Activated naive CD8-positive, alpha-beta T cell treated with anti-CD3 and anti-CD28 coated beads, Interleukin-2, amount 50 U/mL, for 24 hours (primary cell): ENCODE results near the gene POLK.
"Not testable (repeated sequence)": the region's sequence is repeated elsewhere in the genome, so short reads cannot be mapped to it uniquely, and the experiment has no call there.

ENCODE experiments used
- ATAC-seq: fragments of 150-1000 bp; cut with Tn5 transposase; one replicate; pipeline ENCODE4 v1.10.0; 2021
- DNase-seq: peaks from one replicate; pipeline ENCODE4 v3.0.0; 2021
- H3K27ac Mint-ChIP-seq: one replicate; pipeline ENCODE4 v1.8.0; 2021; ENCODE audit warnings: mild to moderate bottlenecking, mixed read lengths
- H3K27me3 Mint-ChIP-seq: one replicate; pipeline ENCODE4 v1.8.0; 2021; ENCODE audit warnings: mixed read lengths
- H3K36me3 Mint-ChIP-seq: one replicate; pipeline ENCODE4 v1.8.0; 2021; ENCODE audit warnings: low read depth, mixed read lengths
- H3K4me1 Mint-ChIP-seq: one replicate; pipeline ENCODE4 v1.8.0; 2021; ENCODE audit warnings: mixed read lengths
- H3K4me3 Mint-ChIP-seq: one replicate; pipeline ENCODE4 v1.8.0; 2021; ENCODE audit warnings: mild to moderate bottlenecking, moderate library complexity, mixed read lengths
- H3K9me3 Mint-ChIP-seq: one replicate; pipeline ENCODE4 v1.8.0; 2021; ENCODE audit warnings: mixed read lengths

Gene POLK

GRCh38 chr5:75496026-75496425 lies 15.7 kb upstream of the POLK start:
- no peak for DNase-seq
- H3K4me1 Mint-ChIP-seq: peaks cover 13% of the 10 kb centered on the region
- no peaks in the 10 kb centered on the region for H3K9me3 Mint-ChIP-seq
- no peak overlapping the region for H3K27ac Mint-ChIP-seq
- peak; percentile 28 for ATAC-seq
- peaks cover 48% of the 10 kb centered on the region for H3K36me3 Mint-ChIP-seq
- no peaks in the 10 kb centered on the region for H3K27me3 Mint-ChIP-seq
- H3K4me3 Mint-ChIP-seq: no peak overlapping the region

GRCh38 chr5:75498208-75498777 lies 13.4 kb upstream of the POLK start:
- ATAC-seq (no peak), DNase-seq (no peak)
- Mint-ChIP-seq H3K4me1 (peaks cover 15% of the 10 kb centered on the region), H3K36me3 (peaks cover 35% of the 10 kb centered on the region), H3K27me3 (no peaks in the 10 kb centered on the region), H3K27ac (no peak overlapping the region), H3K4me3 (no peak overlapping the region), H3K9me3 (no peaks in the 10 kb centered on the region)

- Mint-ChIP-seq H3K36me3 (peaks cover 35% of the 10 kb centered on the region), H3K4me1 (peaks cover 15% of the 10 kb centered on the region)
- H3K9me3 Mint-ChIP-seq, DNase-seq, ATAC-seq, H3K27ac Mint-ChIP-seq, H3K4me3 Mint-ChIP-seq, H3K27me3 Mint-ChIP-seq: not testable (repeated sequence)
Observed at GRCh38 chr5:75498875-75499274, 12.8 kb upstream of the POLK start.

- not testable (repeated sequence) for DNase-seq, H3K4me3 Mint-ChIP-seq, H3K9me3 Mint-ChIP-seq, ATAC-seq, H3K27ac Mint-ChIP-seq, H3K27me3 Mint-ChIP-seq
- H3K36me3 Mint-ChIP-seq: peaks cover 22% of the 10 kb centered on the region
- H3K4me1 Mint-ChIP-seq: peaks cover 31% of the 10 kb centered on the region
Observed at GRCh38 chr5:75505112-75505511, 6.6 kb upstream of the POLK start.

GRCh38 chr5:75507841-75508240 lies 3.9 kb upstream of the POLK start:
- ATAC-seq (no peak), DNase-seq (no peak)
- H3K4me3 Mint-ChIP-seq: no peak overlapping the region
- H3K4me1 Mint-ChIP-seq: peaks cover 37% of the 10 kb centered on the region
- peaks cover 20% of the 10 kb centered on the region for H3K36me3 Mint-ChIP-seq
- H3K9me3 Mint-ChIP-seq: no peaks in the 10 kb centered on the region
- no peaks in the 10 kb centered on the region for H3K27me3 Mint-ChIP-seq
- no peak overlapping the region for H3K27ac Mint-ChIP-seq

GRCh38 chr5:75509546-75509945 lies 2.1 kb upstream of the POLK start:
- H3K9me3 Mint-ChIP-seq: no peaks in the 10 kb centered on the region
- H3K36me3 Mint-ChIP-seq: peaks cover 17% of the 10 kb centered on the region
- H3K4me3 Mint-ChIP-seq: peak overlapping the region; percentile 95
- no peak for DNase-seq
- no peaks in the 10 kb centered on the region for H3K27me3 Mint-ChIP-seq
- peaks cover 54% of the 10 kb centered on the region for H3K4me1 Mint-ChIP-seq
- ATAC-seq: no peak
- H3K27ac Mint-ChIP-seq: no peak overlapping the region

GRCh38 chr5:75509956-75510355 lies 1.7 kb upstream of the POLK start:
- Mint-ChIP-seq H3K4me1 (peaks cover 56% of the 10 kb centered on the region), H3K27ac (peak overlapping the region; percentile 95), H3K36me3 (peaks cover 14% of the 10 kb centered on the region), H3K9me3 (no peaks in the 10 kb centered on the region), H3K4me3 (peak overlapping the region; percentile 95), H3K27me3 (no peaks in the 10 kb centered on the region)
- DNase-seq (no peak), ATAC-seq (no peak)

- H3K9me3 Mint-ChIP-seq: no peaks in the 10 kb centered on the region
- H3K27ac Mint-ChIP-seq: peak overlapping the region; percentile 95
- H3K36me3 Mint-ChIP-seq: peaks cover 12% of the 10 kb centered on the region
- no peak for DNase-seq
- no peaks in the 10 kb centered on the region for H3K27me3 Mint-ChIP-seq
- H3K4me1 Mint-ChIP-seq: peaks cover 57% of the 10 kb centered on the region
- peak overlapping the region; percentile 95 for H3K4me3 Mint-ChIP-seq
- no peak for ATAC-seq
Observed at GRCh38 chr5:75510417-75510835, 1.3 kb upstream of the POLK start.

- Mint-ChIP-seq H3K27ac (peak overlapping the region; percentile 95), H3K27me3 (no peaks in the 10 kb centered on the region), H3K9me3 (no peaks in the 10 kb centered on the region), H3K36me3 (peaks cover 10% of the 10 kb centered on the region), H3K4me3 (peak overlapping the region; percentile 95), H3K4me1 (peaks cover 59% of the 10 kb centered on the region)
- DNase-seq: peak; percentile 50
- peak; percentile 12 for ATAC-seq
Observed at GRCh38 chr5:75510836-75511434, 756 bp upstream of the POLK start.

- H3K4me1 Mint-ChIP-seq: peaks cover 63% of the 10 kb centered on the region
- DNase-seq: no peak
- ATAC-seq: no peak
- H3K27ac Mint-ChIP-seq: peak overlapping the region; percentile 95
- peak overlapping the region; percentile 95 for H3K4me3 Mint-ChIP-seq
- peaks cover 12% of the 10 kb centered on the region for H3K36me3 Mint-ChIP-seq
- no peaks in the 10 kb centered on the region for H3K27me3 Mint-ChIP-seq
- no peaks in the 10 kb centered on the region for H3K9me3 Mint-ChIP-seq
Observed at GRCh38 chr5:75512383-75513074, 838 bp downstream of the POLK start.

GRCh38 chr5:75513841-75514240 lies 2.1 kb downstream of the POLK start:
- Mint-ChIP-seq H3K4me3 (peak overlapping the region; percentile 95), H3K27ac (no peak overlapping the region), H3K27me3 (no peaks in the 10 kb centered on the region), H3K4me1 (peaks cover 64% of the 10 kb centered on the region), H3K36me3 (peaks cover 19% of the 10 kb centered on the region), H3K9me3 (no peaks in the 10 kb centered on the region)
- DNase-seq: no peak
- no peak for ATAC-seq

- DNase-seq (no peak), ATAC-seq (no peak)
- Mint-ChIP-seq H3K27me3 (no peaks in the 10 kb centered on the region), H3K9me3 (no peaks in the 10 kb centered on the region), H3K27ac (no peak overlapping the region), H3K4me3 (peak overlapping the region; percentile 95), H3K36me3 (peaks cover 19% of the 10 kb centered on the region), H3K4me1 (peaks cover 65% of the 10 kb centered on the region)
Observed at GRCh38 chr5:75514323-75514722, 2.6 kb downstream of the POLK start.

- Mint-ChIP-seq H3K9me3 (peaks cover 16% of the 10 kb centered on the region), H3K27ac (no peak overlapping the region), H3K4me1 (peaks cover 75% of the 10 kb centered on the region), H3K27me3 (no peaks in the 10 kb centered on the region), H3K36me3 (peaks cover 36% of the 10 kb centered on the region), H3K4me3 (no peak overlapping the region)
- DNase-seq (no peak), ATAC-seq (no peak)
Observed at GRCh38 chr5:75519761-75520160, 8.1 kb downstream of the POLK start.

GRCh38 chr5:75521195-75521594 lies 9.5 kb downstream of the POLK start:
- H3K27ac Mint-ChIP-seq: peak overlapping the region; percentile 93
- ATAC-seq: no peak
- H3K4me3 Mint-ChIP-seq: peak overlapping the region; percentile 12
- H3K27me3 Mint-ChIP-seq: no peaks in the 10 kb centered on the region
- peaks cover 32% of the 10 kb centered on the region for H3K36me3 Mint-ChIP-seq
- peaks cover 16% of the 10 kb centered on the region for H3K9me3 Mint-ChIP-seq
- peaks cover 81% of the 10 kb centered on the region for H3K4me1 Mint-ChIP-seq
- DNase-seq: no peak

GRCh38 chr5:75522025-75522424 lies 10.3 kb downstream of the POLK start:
- peaks cover 34% of the 10 kb centered on the region for H3K36me3 Mint-ChIP-seq
- H3K4me3 Mint-ChIP-seq: peak overlapping the region; percentile 38
- peak overlapping the region; percentile 93 for H3K27ac Mint-ChIP-seq
- peaks cover 16% of the 10 kb centered on the region for H3K9me3 Mint-ChIP-seq
- no peak for DNase-seq
- H3K4me1 Mint-ChIP-seq: peaks cover 85% of the 10 kb centered on the region
- H3K27me3 Mint-ChIP-seq: no peaks in the 10 kb centered on the region
- peak; percentile 76 for ATAC-seq
